SW480 (cell line): ENCODE measurements around the gene NFATC1.

Experiments used
- DNase-seq: peaks from one replicate; pipeline ENCODE4 v3.0.0-alpha.2; 2016; ENCODE audit warnings: low spot score

Gene NFATC1

GRCh38 chr18:79458131-79458838 lies 62.6 kb downstream of the NFATC1 start:
- peak; percentile 81 for DNase-seq

DNA sequence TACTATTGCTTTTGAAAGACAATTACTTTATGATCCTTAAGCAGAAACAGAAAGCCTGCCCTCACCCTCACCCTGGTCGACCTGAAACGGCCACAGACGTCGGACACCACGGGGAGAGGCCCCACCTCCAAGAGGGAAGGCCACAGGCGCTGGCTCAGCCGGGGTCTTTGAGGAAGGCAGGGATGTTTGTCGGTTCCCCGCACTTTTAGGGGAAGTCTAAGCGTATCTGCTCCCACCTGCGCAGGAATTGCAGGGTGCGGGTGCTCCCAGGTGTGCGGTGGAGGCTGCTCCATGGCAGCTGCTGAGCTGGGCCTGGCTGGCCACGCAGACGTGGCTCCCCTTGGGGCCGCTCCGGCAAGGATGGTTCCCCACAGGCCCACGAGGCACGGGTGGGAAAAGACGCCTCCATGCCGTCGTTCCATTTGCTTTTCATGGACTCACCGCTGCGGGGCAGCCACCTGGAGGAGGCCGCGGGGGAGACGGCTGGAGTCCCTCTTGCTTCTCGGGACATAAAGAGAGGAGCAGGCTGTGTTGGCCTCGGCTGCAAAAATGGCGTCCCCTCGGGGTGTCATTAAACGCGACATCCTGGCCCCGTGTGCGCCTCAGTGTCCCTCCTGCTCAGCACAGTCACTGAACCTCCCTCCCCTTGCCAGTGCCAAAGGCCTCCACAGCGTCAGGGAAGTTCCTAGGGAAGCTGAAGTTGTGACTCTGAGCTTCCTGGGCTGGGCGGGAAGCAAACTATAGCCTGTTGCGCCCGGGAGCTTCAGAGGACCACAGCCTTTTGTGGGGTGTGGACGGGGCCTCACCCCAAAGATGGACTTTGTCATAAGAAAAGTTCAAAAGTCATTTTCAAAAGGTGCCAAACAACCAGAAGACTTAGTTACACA lies 63.4 kb downstream of the NFATC1 start:
- DNase-seq: no peak

DNA sequence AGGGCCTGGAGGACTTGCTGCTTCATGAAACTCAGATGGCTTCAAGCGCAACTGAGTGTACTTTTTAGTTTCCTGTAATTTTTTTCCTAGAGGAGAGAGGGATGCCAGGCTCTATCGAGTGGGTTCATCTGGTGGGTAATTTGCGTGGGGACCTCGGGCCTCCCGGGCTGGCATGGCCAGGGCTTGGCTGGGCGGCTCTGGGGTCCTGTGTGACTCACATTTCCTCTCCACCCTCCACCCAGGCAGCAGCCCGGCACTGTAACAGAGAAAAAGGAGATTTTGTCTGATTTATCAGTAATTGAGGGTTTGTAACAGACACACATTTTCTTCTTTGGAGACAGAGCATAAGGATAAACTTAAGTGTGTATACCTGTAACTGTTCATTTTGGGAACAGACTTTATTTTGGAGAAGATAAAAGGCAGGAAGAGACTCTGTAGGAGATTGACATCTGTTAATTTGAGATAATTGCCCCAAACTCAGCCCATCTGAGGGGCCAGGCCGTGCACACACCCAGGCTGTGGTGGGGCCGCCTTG lies 64.3 kb downstream of the NFATC1 start:
- DNase-seq: no peak

DNA sequence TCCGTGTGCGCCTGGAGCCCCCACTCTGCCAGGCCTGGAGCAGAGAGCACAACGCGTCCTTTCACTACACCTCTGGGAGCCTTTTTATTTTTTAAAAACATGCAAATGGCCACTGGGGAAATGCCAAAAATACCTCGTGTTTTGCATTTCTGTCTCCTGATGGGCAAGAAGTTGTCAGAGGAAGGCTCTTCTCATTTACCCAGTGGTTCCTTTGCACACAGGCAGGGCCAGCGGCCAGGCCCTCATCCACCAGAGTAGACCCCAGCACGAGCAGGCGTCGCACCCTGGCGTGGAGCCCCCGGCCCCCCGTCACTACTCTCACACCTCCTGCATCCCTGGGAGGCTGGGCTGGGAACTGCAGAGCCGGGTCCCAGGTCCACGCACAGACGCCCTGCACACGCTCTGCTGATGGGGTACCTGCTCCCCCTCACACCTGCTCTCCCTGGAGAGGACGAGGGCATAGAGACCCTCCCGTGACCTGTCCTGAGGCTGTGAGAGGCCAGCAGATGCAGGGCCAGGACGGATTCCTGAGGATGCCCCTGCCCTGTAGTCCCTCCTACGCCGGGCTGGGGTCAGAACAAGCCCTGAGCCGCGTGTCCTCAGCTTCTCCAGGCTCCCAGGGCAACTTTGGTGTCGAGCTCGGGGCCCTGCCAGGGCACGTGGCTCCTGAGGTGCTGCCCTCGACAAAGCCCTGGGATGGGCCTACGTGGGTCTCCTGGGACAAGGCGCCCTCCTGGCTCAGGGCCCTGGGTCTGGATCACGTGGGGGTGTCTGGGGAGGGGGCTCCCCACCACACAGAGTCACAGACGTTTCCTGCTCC lies 65.0 kb downstream of the NFATC1 start:
- no peak for DNase-seq

DNA sequence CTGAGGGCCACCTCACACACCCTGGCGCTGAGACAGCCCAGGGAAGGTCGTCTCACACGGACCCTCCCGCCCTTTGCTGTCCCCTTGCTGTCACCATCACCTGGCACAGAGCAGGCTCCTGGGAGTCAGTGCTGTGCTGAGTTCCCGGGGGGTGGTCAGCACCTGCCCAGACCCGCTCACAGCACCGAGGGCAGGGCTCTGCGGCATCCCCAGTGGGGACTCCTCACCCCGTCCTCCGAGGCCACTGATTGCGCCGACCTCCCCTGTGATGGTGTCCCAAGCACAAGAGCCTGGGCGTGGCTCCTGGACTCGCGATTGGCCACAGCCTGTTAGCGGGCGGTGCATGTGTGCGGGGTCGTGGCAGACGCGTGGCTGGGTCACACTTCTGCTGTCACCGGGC lies 65.9 kb downstream of the NFATC1 start:
- DNase-seq: no peak

- DNase-seq: no peak
Measured at GRCh38 chr18:79463424-79463960, 67.8 kb downstream of the NFATC1 start.

- no peak for DNase-seq
Measured at GRCh38 chr18:79465392-79465991, 69.8 kb downstream of the NFATC1 start.

DNA sequence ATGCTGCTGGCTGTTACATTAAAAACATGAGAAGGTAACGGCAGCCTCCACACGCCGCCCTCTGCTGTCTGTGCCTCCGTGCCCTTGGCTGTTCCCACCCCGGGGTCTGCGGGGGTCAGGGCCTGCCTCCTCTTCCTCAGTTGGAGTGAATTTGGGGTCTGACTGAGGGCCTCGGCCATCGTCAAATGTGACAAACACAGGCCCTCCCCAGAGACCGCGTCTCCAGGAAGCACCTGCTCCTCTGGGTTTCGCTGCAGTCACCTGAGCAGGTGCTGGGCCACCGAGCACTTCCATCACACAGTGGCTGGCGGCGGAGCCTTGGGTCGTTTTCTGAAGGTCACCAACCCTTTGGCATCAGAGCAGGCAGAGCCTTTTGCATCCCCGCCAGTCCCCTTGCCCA lies 70.9 kb downstream of the NFATC1 start:
- DNase-seq: no peak

GRCh38 chr18:79467126-79467525 lies 71.4 kb downstream of the NFATC1 start:
- DNase-seq: no peak

DNA sequence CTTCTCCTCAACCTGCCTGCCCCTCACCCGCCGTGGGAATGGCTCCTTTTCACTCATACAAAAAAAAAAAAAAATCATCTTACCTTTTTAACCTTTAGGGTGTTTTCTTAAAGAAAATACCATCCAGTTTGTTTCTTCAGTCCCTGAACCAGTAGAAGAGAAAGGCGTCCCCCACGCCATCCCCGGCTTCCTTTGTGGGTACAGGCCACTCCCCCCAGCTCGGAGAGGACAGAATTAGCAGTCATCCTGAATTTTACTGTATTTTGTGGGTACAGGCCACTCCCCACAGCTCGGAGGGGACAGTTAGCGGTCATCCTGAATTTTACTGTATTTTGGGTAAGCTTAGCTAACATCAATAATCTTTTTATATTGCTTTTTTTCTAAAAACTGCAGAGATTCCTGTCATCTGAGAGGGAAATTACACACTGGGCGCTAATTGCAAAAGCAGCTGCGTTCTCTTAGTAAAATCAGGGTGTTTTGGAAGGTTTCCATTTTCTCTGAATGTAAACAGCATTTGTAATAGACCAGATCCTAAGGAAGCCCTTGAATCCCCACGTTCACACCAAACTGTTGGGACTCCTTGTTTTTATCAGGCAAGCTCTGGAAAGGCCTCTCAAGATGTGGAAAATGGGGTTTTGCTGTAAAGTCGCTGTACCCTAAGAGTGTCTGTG lies 72.5 kb downstream of the NFATC1 start:
- DNase-seq: no peak

DNA sequence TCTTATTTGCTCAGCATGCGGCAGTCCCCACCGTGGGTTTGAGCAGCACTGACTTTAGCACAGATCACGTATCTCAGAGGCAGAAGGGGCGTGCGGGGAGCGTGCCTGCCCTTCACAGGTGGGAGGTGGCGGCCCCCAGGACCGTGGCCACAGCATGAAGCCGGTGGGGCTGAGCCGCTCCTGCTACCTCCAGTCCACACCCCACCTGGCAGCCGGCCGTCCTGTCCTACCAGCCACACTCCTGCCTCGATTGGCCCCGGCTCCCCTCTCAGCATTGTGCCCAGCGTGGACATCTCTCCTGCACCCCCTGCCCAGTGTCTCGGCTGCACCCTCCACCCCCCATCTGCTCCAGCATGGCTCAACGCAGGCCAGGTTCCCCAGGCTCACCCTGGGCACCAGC lies 73.6 kb downstream of the NFATC1 start:
- DNase-seq: no peak

DNA sequence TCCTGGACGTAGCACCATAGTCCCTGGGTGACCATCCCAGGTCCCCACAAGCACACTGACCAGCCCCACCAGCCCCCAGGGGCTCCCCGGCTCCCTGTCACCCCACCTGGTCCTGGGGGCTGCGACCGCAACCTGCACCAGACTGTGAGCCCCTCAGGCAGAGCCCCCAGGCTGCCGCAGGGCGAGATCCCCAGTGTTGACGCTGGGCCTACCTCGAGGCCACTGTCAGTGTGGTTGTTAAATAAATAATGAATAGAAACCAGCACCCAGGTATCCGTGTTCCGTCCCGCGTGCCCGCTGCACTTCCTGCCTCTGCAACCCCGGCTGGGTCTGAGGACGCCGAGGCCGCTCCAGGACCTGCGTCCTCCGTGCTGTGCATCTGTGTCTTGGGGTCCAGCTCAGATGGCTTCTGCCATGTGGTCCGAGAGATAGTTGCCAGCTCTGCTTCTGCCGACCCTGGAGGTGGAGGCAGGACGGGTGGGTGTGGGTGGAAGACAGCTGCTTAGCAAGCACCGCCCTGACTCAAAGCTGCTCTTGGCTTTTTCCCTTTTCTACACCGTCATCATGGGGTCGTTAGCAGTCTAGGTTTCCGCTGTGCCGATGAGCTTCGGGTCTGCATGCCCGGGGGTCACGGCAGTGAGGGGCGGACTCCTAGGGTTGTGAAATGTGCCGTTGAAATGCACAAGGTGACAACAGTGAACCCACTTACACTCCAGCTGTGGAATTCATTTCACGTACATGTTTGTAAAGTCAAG lies 74.2 kb downstream of the NFATC1 start:
- no peak for DNase-seq

DNA sequence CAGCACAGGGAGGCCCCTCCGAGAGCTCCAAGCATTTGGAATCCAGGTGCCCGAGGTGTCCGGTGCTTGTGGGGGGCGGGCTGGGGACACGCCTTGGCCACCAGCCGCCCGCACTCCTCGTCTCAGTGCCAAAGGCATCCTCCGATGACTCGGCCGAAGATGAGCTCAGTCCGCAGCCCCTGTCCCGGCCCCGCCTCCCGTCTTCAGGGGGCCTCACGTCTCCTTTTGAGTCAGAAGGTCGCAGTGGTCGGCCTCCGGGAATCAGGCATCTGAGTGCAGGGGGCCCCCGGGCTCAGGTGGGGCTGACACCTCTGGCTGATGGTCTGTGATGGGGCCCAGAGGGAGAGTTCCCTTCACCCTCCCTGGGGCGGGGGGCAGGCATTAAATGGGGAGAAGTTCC lies 74.8 kb downstream of the NFATC1 start:
- DNase-seq: no peak

GRCh38 chr18:79471046-79471445 lies 75.3 kb downstream of the NFATC1 start:
- no peak for DNase-seq

DNA sequence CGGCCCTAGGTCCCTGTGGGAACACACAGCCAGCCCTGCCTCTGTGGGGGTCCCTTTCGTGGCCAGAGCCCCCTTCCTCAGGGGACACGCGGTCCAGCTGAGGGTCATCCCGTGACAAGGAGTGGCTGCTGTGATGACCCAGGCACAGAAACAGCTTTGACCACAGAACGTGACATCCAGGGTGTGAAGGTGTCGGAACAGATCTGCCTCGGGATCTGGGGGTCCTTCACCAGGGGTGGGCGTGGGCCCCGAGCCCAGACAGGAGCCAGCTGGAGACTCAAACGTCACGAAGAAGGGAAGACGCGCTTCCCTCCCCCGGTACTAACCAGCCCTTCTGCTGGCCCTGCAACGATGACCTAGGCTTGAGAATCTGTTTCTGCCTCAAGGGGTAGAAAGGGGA lies 75.9 kb downstream of the NFATC1 start:
- DNase-seq: no peak

DNA sequence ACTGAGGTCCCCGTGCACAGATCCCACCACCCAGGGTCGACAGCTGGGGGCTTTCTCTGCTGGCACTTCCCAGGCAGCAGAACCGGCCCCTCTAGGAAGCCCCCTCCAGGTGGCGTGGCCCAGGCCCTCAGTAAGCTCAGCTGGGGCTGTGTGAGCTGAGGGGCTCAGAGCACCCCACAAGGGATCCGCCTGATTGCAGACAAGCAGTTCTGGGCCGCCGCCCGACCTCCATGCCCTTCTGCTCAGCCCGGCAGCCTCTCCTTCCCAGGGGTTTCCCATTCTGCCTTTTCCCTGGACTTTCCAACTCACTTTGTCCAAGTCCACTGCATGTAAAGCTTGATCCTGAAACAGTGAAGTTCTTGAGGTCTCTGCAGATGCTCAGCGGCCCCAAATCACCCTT lies 76.4 kb downstream of the NFATC1 start:
- DNase-seq: no peak

DNA sequence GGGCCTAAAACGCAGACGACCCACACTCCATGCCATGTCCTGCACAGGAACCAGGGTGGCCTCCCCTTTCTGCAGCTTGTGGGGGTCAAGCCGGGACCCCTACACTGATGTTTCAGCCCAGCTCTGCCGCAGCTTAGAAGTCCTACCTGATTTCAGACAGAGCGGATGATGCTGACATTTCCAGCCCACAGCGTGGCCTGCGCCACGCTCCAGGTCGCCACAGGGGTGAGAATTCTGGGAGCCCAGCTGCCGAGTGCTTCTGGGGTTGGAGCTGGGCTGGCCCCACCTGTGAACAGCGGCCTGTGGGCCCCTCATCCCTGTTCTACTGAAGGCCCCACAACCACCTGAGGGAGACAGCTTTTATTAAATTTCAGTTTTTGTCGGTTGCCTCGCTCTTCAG lies 77.2 kb downstream of the NFATC1 start:
- no peak for DNase-seq

DNA sequence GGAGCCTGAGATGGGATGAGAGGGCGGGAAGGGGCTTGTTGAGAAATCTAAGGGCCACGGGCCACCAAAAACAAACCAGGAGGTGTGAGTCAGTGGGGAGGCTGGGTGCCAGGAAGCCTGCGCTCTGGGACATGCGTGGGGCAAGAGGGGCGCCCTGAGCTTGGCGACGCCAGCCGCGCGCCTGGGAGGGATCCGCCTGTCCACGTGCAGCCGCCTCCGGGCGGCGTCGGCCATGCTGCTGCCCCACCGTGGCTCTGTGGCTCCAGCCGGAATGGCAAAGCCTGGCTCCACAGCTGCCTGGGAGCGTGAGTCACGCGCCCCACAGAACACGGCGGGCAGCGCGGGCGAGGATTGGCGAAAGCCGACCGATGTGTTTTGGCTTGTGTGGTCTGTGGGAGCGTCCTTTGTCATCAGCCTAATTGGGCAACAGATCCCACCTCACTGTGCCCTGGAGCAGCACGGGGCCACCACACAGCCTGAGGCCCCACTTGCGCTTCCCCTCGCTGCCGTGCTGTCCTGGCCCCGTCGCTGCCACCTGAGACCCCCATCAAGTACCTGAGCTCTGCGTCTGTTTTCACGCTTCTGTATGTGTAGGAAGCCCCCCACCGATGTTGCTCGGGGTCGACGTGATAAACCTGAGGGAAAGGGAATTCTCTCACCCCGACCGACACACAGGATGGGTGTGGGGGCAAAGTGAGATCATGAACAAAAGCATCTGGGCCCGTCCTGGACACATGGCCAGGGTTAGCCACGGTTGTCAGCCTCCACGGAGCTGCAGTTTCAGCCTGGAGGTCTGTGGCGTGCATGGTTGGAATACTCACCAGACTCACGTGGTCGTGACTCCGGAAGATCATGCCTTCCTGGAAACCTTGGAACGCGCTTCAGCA lies 80.5 kb downstream of the NFATC1 start:
- DNase-seq: no peak

GRCh38 chr18:79476918-79477571 lies 81.3 kb downstream of the NFATC1 start:
- DNase-seq: no peak
